NCI-H1436 treated with DMSO at 0.1 percent for 48 hours (cell line): ENCODE data around the gene WDR13.
"Not testable (repeated sequence)": the region's sequence is repeated elsewhere in the genome, so short reads cannot be mapped to it uniquely, and the experiment has no call there.

ENCODE experiments used
- DNase-seq: peaks from one replicate; lab custom pipeline; 2025; lab: John Stamatoyannopoulos, UW

WDR13 gene

DNA sequence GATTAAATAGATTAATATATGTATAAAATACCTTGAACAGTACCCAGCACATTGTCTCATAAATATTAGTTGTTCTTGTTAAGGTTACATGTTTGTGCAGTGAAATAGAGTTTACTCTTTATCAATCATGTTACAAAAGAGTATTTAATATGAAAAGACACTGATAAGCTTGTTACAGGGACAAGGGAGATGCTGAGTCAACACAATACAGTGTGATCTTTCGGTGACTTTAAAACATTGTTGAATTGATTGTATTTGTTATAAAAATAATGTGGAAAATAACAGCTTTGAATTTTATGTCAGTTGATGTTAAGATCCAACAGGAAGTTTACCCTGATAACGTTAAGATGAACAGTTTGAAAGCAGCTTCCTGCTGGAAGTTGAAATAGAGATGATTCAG, 1.4 kb upstream of the WDR13 start:
- no peak for DNase-seq

DNA sequence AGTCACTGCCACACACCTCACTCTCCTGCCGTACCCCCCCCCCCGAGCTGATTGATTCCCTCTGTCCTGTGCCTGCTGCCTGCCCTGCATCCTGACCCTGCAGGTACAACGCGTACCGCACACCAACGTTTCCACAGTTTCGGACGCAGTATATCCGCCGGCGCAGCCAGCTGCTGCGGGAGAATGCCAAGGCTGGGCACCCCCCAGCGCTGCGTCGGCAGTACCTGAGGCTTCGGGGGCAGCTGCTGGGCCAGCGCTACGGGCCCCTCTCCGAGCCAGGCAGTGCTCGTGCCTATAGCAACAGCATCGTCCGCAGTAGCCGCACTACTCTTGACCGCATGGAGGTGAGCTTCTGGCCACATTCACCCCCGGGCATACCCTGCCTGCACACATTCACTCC, 1.3 kb downstream of the WDR13 start:
- DNase-seq = no peak

DNA sequence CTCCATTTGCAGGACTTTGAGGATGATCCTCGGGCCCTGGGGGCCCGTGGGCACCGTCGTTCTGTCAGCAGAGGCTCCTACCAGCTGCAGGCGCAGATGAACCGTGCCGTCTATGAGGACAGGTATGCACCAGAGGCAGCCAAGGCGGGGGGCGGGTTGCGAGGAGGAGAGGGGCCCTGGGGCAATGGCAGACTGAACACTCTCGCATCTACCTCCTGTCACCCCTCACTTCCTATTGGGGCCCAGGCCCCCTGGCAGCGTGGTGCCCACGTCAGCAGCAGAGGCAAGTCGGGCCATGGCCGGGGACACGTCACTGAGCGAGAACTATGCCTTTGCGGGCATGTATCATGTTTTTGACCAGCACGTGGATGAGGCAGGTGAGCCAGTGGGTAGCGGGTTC, 2.0 kb downstream of the WDR13 start:
- DNase-seq = no peak

DNA sequence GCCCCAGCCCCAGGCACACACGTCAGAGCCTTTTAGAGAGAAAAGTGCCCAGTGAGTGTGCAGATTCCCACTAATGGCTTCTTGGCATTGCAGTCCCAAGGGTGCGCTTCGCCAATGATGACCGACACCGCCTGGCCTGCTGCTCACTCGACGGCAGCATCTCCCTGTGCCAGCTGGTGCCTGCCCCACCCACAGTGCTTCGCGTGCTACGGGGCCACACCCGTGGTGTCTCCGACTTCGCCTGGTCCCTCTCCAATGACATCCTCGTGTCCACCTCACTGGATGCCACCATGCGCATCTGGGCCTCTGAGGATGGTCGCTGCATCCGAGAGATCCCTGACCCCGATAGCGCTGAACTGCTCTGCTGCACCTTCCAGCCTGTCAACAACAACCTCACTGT, 2.9 kb downstream of the WDR13 start:
- no peak for DNase-seq

DNA sequence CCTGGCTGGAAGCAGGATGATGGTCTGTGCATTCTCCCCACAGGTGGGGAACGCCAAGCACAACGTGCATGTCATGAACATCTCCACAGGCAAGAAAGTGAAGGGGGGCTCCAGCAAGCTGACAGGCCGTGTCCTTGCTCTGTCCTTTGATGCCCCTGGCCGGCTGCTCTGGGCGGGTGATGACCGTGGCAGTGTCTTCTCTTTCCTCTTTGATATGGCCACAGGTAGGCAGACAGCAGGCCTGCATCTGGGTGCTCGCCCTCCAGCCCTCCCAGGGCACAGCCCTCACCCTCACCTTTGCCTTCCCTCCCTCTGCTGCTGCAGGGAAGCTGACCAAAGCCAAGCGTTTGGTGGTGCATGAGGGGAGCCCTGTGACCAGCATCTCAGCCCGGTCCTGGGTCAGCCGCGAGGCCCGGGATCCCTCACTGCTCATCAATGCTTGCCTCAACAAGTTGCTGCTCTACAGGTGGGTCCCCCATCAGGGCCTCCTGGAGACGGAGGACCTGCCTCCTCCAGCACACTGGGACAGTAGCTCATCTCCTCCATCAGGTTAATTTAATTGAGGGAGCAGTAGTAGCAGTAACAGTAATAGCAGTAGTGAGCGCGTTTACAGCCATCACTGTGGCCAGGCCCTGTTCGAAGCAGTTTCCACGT, 4.6 kb downstream of the WDR13 start:
- DNase-seq = no peak

DNA sequence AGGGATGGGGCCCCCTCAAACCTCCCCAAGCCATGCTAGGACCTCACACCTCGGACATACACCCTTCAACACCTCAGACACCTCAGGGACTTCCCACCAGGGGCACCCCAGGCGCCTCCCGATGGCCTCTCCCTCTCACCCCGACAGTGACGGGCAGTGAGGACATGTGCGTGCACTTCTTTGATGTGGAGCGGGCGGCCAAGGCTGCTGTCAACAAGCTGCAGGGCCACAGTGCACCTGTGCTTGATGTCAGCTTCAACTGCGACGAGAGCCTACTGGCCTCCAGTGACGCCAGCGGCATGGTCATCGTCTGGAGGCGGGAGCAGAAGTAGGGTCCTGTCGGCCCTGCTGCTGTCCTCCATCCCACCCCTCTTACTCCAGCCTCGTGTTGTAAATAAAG, 7.4 kb downstream of the WDR13 start:
- no peak for DNase-seq

DNA sequence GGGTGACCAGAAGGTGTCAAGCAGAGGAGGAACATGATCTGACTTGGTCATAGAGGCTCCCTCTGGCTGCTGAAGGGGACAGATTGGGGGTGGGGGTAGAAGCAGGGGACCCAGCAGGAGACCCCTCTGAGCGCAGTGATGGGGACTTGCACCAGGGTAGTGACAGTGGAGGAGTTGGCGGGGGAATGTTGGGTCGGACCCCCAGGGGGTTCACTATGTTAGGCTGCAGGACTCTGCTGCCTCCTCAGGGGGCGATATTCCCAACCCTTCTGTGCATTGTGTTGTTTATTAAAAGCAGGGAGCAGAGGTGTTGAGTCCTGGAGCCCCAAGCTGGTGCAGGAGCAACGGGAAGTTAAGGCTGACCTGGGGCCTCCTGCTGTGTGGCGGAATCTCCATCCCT, 8.8 kb downstream of the WDR13 start:
- no peak for DNase-seq

DNA sequence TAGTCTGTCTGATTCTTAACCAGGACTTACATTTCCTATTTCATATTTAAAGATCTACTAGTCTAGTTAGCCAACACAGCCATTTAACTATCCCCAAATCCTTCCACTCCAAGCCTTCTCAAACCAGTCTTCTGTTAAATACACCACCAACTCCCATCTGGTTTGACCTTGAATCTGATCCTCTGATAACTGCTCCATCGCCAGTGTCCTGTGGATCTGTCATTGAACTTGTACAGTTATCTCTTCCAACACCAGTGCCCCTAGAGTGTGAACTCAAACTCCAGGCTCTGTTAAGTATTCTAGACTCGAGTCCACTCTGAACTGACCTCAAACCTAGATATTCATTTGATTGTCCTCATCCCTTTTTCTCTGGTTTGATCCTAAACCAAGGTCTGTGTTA, 14.4 kb downstream of the WDR13 start:
- DNase-seq = no peak

DNA sequence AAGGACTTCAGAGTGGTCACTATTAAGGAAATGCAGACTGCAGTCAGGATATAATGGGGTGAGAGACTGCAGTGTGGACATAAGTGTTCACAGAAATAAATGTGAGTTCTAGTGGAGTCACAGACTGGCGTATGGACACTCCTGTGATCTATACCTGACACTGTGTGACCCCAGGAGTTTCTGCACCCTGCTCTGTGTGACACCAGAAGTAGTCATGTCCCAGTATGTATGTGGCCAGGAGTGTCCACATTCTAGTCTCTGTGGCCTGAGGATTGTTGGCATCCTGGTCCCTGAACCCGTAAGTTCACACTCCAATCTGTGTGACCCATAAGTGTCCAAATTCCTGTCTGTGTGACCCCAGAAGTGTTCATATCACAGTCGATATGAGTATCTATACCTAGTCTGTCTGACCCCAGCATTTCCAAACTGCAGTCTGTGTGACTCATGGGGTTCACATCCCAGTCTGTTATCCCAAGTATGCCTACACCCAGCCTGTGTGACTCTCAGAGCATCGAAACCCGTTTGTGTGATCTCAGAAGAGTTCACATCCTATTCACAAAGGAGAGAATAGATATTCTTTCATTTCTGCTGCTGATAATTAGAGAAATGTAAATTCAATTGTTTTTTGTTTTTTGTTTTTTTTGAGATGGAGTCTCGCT, 16.3 kb downstream of the WDR13 start:
- DNase-seq = no peak

DNA sequence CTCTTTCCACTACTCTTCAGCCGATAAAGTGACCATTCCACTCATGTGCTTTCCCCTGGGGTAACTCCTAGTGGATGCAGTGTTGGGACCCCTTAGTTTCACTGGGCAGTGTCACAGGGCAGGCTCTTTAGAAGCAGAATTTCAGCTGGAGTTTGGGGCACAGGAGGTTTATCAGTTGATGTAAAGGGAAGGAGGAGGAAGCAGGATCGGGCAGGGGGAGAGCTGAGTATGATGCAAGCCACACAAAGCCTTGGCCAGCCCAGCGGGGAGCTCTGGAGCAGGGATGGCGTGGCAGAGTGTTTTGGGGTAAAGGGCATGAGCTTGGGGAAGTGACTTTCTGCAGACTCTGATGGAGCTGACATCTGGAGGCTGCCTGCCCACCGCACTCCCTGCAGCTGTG, 19.3 kb downstream of the WDR13 start:
- DNase-seq = no peak

DNA sequence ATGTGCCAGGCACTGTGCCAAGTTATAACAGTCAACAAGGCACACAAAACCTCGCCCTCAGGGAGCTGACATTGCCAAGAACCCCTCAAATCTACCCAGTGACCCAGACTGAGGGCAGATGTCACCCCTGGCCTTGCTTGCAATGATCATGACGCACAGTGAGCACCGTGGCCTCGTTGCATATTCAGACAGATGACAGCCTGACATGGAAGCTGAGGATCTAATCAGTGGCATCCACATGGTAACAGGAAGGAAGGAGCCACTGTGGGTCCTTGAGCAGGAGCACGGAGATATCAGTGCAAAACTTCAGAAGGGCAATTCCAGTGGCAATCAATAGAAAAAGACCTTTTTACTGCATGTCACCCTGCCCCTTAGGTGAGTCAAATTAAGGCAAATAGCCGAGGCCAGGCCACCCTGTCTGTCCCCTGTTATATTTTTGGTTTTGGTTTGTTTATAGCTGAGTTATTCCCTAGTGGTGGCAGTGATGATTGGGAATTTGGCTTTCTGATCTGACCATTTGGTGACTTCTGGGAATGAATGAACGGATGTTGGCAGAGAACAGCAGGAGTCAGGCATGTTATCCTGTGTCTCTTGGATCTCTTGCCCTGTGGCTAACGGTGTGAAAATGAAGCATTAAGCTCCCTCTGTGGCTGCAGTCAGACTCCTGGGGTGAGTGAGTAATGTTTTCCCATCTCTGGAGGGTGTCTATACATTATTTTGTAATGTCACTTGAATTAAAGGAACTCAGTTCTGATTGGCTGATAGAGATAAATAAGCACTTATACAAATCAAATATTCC, 20.4 kb downstream of the WDR13 start:
- DNase-seq = no peak

DNA sequence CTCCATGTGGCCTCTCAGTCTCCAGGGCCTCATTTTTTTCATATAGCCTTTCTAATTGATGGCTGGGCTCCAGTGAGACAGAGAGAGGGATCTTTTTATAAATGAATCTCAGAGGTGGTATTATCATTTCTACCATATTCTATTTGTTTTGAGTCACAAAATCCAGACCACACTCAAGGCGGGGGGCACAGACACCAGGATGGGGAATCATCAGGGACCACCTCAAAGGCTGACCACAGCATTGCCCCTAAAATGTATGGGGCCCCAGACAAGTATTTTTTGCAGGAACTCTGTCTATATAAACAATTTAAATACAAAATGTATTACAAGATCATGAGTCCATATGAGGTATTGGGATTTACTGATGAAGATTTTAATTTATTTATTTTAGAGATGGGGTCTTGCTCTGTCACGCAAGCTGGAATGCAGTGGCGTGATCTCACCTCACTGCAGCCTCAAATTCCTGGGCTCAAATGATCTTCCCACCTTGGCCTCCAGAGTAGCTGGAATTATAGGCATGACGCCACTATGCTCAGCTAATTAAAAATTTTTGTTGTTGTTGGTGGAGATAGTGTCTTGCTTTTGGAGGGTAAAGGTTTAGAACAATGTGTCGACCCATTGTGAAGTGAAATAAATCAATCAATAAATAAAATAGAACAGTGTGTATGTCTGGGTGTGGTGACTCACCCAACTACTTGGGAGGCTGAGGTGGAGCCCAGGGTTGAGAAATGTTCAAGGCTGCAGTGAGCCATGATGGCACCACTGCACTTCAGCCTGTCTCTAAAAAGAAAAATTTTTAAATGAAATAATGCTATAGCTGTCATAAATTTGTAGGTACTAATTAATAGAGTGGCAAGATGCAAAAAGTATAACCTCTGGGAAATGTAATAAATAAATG, 29.4 kb downstream of the WDR13 start:
- DNase-seq = no peak

DNA sequence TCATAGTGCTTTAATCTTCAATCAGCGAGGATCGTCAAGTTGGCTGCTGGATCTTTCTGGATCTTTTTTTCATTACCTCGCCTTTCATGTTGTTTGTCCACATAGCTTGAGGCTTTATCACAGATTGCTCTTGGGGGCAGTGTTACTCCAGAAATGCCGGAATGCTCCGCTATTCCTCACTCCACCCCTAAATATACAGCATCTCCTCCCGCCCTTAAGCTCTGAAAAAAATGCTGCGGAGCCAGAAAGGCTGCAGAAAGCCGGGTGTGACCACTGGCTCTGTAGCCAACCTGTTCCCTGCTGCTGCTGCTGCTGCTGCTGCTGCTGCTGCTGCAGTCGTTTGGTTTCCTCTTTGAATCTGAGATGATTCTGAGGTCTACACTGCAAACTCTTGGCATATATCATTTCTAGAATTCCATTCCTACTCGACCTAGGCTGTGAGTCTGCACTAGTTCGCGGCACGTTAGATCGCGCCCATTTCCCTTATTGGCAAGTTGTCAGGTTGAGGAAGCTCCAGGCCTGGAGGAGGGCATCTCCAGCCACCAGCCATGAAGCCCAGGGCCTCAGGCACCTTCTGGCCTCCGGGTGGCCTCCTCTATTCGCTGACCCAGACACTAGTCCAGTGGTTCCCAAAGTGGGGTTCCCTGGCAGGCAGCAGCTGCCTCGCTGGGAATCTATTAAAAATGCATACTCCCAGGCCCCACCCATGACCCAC, 34.2 kb downstream of the WDR13 start:
- peak; percentile 12 for DNase-seq

DNA sequence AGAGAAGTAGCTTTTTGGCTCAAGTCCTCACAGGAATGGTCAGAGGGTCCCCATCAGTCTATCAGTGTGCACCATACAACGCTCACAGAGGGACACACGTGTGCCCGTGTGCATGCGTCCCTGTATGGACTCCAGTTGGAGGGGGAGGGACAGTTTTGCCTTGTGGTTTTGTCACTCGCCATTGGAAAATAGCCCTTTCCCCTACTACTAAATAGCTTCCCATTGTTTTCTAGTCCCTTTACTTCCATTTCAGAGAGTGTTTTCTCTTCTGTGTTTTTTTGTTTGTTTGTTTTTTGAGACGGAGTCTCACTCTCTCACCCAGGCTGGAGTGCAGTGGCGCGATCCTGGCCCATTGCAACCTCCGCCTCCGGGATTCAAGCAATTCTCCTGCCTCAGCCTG, 34.9 kb downstream of the WDR13 start:
- DNase-seq = no peak

DNA sequence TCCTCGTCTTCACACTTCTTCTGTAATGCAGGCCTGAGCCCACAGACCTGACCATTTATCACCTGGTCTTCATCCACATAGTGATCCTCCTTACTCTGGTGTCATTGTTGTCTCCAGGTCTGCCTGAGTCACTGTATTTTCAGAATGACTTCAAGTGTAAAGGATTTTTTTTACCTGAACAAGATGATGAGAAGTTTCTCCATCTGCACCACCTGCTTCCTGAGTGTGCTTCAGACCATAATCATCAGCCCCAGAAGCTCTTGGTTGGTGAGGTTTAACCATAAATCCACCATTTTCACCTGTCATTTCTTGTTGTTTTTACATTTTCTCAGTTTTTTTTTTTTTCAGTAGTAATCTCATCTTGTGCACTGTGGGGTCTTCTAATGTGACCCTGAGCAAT, 39.0 kb downstream of the WDR13 start:
- no peak for DNase-seq

DNA sequence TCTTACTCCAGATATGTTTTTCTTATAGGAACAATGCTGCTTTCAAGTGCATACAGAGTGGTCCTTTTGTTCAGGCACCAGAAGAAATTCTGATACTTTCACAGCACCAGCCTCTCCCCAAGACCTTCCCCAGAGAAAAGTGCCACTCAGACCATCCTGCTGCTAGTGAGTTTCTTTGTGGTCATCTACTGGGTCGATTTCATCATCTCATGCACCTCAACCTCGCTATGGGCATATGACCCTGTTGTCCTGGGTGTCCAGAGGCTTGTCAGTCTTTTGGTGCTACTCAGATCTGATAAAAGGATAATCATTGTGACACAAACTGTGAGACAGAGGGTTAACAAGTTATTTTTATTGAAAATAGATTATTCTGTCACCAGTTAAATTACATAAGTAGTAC, 39.5 kb downstream of the WDR13 start:
- no peak for DNase-seq

DNA sequence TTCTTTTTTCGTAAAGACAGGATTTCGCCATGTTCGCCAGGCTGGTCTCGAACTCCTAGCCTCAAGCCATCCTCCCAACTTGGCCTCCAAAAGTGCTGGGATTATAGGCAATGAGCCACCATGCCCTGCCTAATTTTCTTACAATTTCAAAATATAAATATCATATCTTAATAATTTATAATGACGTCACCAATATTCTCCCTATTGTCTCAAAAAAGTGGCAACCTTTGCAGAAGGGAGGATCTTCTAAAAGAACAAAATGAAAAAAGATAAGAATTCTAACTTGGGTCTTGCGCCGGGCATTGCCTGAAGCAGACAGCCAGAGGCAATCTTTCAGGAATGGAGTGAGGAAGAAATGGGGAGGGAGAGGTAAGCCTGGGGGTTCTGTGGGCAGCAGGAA, 48.4 kb downstream of the WDR13 start:
- no peak for DNase-seq

DNA sequence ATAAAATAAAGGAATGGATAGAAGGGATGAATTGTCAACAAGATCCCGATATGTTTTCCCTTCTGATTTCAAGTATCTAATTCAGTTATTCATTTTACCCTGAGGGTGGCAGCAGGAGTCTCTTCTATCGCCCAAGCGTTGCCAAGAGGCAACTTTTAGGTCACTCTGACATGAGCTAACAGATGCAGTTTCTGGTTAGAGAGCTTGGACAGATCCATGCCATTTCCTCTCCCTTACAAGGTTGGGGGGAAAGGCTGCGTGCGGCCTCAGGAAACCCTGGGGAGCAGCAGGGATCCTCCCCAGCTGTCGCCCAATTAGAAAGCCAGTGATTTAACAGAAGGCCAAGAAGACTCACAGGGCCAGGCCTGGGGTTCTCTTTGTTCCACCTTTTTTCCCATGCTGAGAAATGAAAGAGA, 51.1 kb downstream of the WDR13 start:
- no peak for DNase-seq

DNA sequence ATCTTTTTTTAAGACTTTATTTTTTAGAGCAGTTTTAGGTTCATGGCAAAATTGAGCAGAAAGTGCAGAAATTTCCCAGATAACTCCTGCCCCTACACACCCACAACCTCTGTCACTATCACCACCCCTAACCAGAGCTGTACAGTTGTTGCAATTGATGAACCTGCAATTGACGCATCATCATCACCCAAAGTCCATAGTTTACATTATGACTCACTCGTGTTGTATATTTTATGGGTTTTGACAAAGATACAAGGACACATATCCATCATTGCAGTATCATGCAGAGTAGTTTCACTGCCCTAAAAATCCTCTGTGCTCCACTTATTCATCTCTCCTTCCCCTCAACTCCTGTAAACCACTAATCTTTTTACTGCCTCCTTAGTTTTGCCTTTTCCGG, 51.8 kb downstream of the WDR13 start:
- no peak for DNase-seq

DNA sequence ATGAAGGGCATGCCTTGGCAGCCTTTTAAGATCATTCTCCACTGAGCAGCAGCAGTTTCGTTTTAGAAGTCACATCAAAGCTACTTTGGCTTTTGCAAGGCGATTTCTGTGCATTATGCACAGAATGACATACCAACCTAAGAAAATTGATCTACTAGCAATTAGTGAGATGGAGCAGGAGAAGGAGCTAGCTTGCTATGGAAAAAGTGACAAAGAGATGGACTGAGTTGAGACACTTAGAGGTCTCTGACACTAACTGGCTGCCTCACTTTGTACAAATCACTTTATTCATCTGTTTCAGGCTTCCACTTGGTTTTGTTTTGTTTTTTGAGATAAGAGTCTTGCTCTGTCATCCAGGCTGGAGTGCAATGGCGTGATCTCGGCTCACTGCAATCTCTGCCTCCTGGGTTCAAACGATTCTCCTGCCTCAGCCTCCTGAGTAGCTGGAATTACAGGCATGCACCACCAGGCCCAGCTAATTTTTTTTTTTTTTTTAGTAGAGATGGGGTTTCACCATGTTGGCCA, 54.8 kb downstream of the WDR13 start:
- DNase-seq = not testable (repeated sequence)

DNA sequence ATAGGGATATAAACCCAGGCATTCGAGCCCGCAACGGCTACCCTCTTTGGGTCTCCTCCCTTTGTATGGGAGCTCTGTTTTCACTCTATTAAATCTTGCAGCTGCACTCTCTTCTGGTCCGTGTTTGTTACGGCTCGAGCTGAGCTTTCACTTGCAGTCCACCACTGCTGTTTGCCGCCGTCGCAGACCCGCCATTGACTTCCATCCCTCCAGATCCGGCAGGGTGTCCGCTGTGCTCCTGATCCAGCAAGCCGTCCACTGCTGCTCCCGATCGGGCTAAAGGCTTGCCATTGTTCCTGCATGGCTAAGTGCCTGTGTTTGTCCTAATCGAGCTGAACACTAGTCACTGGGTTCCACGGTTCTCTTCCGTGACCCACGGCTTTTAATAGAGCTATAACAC, 57.5 kb downstream of the WDR13 start:
- not testable (repeated sequence) for DNase-seq
